Thymus (tissue), 11 donors: ENCODE results near the gene FAM3D. TPM values are rescaled to one million over a fixed set of nuclear protein-coding genes. Genes with fewer than 3 reads are reported as not detected.

Experiments
- DNase-seq, 9 donors: peaks; one replicate each; pipeline ENCODE4 v3.0.0-alpha.2; 2013; ENCODE audit warnings: low spot score in 9 of 9, low read depth in 6 of 9, missing footprints in 1 of 9
- H3K27ac ChIP-seq, 2 donors: one replicate each; pipeline ENCODE4 v1.5.1; 2013; ENCODE audit warnings: control low read depth in 1 of 2, low read depth in 1 of 2, low read length in 1 of 2, mild to moderate bottlenecking in 1 of 2, moderate library complexity in 1 of 2
- H3K27me3 ChIP-seq, 2 donors: one replicate each; pipeline ENCODE4 v1.5.1; 2013; ENCODE audit warnings: low read length in 1 of 2; ENCODE audit not compliant: control insufficient read depth in 2 of 2, insufficient read depth in 1 of 2
- H3K36me3 ChIP-seq, 2 donors: one replicate each; pipeline ENCODE4 v1.5.1; 2013; ENCODE audit warnings: low read length in 1 of 2, mild to moderate bottlenecking in 1 of 2, moderate library complexity in 1 of 2; ENCODE audit not compliant: control insufficient read depth in 2 of 2, insufficient read depth in 2 of 2
- H3K4me1 ChIP-seq, 2 donors: one replicate each; pipeline ENCODE4 v1.5.1; 2013; ENCODE audit warnings: low read length in 2 of 2; ENCODE audit not compliant: control insufficient read depth in 2 of 2, insufficient read depth in 2 of 2
- H3K4me3 ChIP-seq, 2 donors: one replicate each; pipeline ENCODE4 v1.5.1; 2013; ENCODE audit warnings: low read length in 2 of 2, control low read depth in 1 of 2, mild to moderate bottlenecking in 1 of 2
- H3K9me3 ChIP-seq, 2 donors: one replicate each; pipeline ENCODE4 v1.5.1; 2013; ENCODE audit warnings: low read length in 1 of 2, mild to moderate bottlenecking in 1 of 2; ENCODE audit not compliant: control insufficient read depth in 2 of 2, insufficient read depth in 1 of 2
- WGBS: extraction: QIAGEN DNeasy Blood & Tissue Kit; methylation state at CpG from one replicate; pipeline ENCODE4 v1.1.7; 2013; 5-methylcytosine and 5-hydroxymethylcytosine counted together
- polyA plus RNA-seq: library from polyadenylated mRNA; stranded (reverse); fragments of 200-250 nt; gene quantifications from one replicate; pipeline ENCODE4 v1.2.3, GENCODE V29; 2013
- total RNA-seq: library from RNA; stranded (reverse); fragments of 120-200 nt; gene quantifications from one replicate; pipeline ENCODE4 v1.2.4, GENCODE V29; 2013
- donor health status: healthy.

Gene FAM3D
- total and polyA plus RNA-seq, 2 donors, result 0.14 to 8.1 TPM

- H3K27me3 ChIP-seq, result no peaks in the 10 kb centered on the region
- no peaks in the 10 kb centered on the region for H3K9me3 ChIP-seq
- no peak overlapping the region for H3K4me3 ChIP-seq
- no peak for DNase-seq
- H3K36me3 ChIP-seq, result no peaks in the 10 kb centered on the region
- peaks cover 0 to 3% of the 10 kb centered on the region in 2 donors for H3K4me1 ChIP-seq
- H3K27ac ChIP-seq, result no peak overlapping the region
- 95% methylated on average over 4 of the region's 4 CpGs for WGBS
Observed at GRCh38 chr3:58622436-58622835, 44.1 kb downstream of the FAM3D start.

- Histone ChIP-seq H3K27ac (no peak overlapping the region), H3K9me3 (no peaks in the 10 kb centered on the region), H3K36me3 (no peaks in the 10 kb centered on the region), H3K27me3 (no peaks in the 10 kb centered on the region), H3K4me3 (no peak overlapping the region), H3K4me1 (peaks cover 0 to 3% of the 10 kb centered on the region in 2 donors)
- DNase-seq, result no peak
- WGBS, result 96% methylated on average over 6 of the region's 6 CpGs
Observed at GRCh38 chr3:58621086-58621830, 45.3 kb downstream of the FAM3D start.

DNA sequence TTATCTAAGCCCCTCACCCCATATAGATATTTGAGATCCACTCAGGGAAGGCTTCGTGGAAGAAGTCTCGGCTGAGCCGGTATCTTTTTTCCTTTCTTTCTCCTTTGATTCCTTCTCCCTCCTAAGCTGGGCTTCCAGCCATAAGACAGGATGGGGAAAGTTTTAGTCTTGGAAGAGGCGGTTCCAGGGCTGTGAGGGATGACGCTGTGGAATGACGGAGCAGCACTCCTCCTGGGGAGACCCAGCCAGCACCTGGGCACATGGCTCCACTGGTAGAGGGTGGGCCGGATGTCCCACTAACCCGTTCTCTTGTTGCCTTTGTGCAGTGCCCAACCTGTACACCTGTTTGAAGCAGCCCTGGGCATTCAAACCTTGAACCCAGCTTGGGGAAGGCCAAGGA lies 46.2 kb downstream of the FAM3D start:
- H3K36me3 ChIP-seq, result no peaks in the 10 kb centered on the region
- no peaks in the 10 kb centered on the region for H3K27me3 ChIP-seq
- DNase-seq, result no peak
- peaks cover 0 to 3% of the 10 kb centered on the region in 2 donors for H3K4me1 ChIP-seq
- WGBS, result 94% methylated on average over 8 of the region's 8 CpGs
- no peaks in the 10 kb centered on the region for H3K9me3 ChIP-seq
- H3K27ac ChIP-seq, result no peak overlapping the region
- no peak overlapping the region for H3K4me3 ChIP-seq

- WGBS, result 90% methylated on average over 8 of the region's 8 CpGs
- Histone ChIP-seq H3K4me1 (peaks cover 0 to 3% of the 10 kb centered on the region in 2 donors), H3K9me3 (no peaks in the 10 kb centered on the region), H3K27me3 (no peaks in the 10 kb centered on the region), H3K27ac (peak overlapping the region; percentile 62 to 73), H3K36me3 (no peaks in the 10 kb centered on the region), H3K4me3 (no peak overlapping the region)
- no peak for DNase-seq
Observed at GRCh38 chr3:58617338-58617761, 49.2 kb downstream of the FAM3D start.

GRCh38 chr3:58613236-58614132 lies 53.1 kb downstream of the FAM3D start:
- H3K27me3 ChIP-seq, result no peaks in the 10 kb centered on the region
- 95% methylated on average over 7 of the region's 7 CpGs for WGBS
- peaks cover 0 to 3% of the 10 kb centered on the region in 2 donors for H3K4me1 ChIP-seq
- no peaks in the 10 kb centered on the region for H3K36me3 ChIP-seq
- no peak overlapping the region for H3K27ac ChIP-seq
- H3K4me3 ChIP-seq, result no peak overlapping the region
- DNase-seq, result no peak
- H3K9me3 ChIP-seq, result no peaks in the 10 kb centered on the region

GRCh38 chr3:58612830-58613229 lies 53.7 kb downstream of the FAM3D start:
- Histone ChIP-seq H3K4me1 (peaks cover 0 to under 1% of the 10 kb centered on the region in 2 donors), H3K4me3 (no peak overlapping the region), H3K27me3 (no peaks in the 10 kb centered on the region), H3K9me3 (no peaks in the 10 kb centered on the region), H3K36me3 (no peaks in the 10 kb centered on the region), H3K27ac (no peak overlapping the region)
- 96% methylated on average over 9 of the region's 9 CpGs for WGBS
- DNase-seq, result no peak

- H3K4me3 ChIP-seq, result no peak overlapping the region
- no peaks in the 10 kb centered on the region for H3K4me1 ChIP-seq
- 87% methylated on average over 7 of the region's 7 CpGs for WGBS
- no peaks in the 10 kb centered on the region for H3K36me3 ChIP-seq
- H3K27me3 ChIP-seq, result no peaks in the 10 kb centered on the region
- no peak overlapping the region for H3K27ac ChIP-seq
- DNase-seq, result no peak
- no peaks in the 10 kb centered on the region for H3K9me3 ChIP-seq
Observed at GRCh38 chr3:58609990-58610389, 56.6 kb downstream of the FAM3D start.

GRCh38 chr3:58608648-58609047 lies 57.9 kb downstream of the FAM3D start:
- WGBS, result 87% methylated on average over 5 of the region's 5 CpGs
- H3K27me3 ChIP-seq, result no peaks in the 10 kb centered on the region

DNA sequence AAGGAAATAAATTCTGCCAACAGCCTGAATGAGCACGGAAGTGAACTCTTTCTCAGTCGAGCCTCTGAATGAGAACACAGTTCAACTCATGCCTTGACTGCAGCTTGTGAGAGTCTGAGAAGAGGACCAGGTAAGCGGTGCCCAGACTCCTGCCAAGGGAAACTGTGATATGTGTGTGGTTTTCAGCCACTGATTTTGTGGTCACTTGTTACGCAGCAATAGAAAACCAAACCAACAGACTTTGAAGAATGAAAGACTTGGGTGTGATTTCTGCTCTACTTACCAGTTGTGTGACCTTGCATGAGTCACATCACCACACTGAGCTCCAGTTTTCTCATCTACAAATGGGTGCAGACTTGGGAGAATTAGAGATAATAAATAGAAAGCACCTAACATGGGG lies 58.8 kb downstream of the FAM3D start:
- no peaks in the 10 kb centered on the region for H3K4me1 ChIP-seq
- no peak for DNase-seq
- no peak overlapping the region for H3K4me3 ChIP-seq
- WGBS, result 64% methylated on average over 4 of the region's 4 CpGs
- no peaks in the 10 kb centered on the region for H3K9me3 ChIP-seq
- H3K27me3 ChIP-seq, result peaks cover 0 to 3% of the 10 kb centered on the region in 2 donors
- no peaks in the 10 kb centered on the region for H3K36me3 ChIP-seq
- H3K27ac ChIP-seq, result no peak overlapping the region

More at GRCh38 chr3:58608648-58609047, 57.9 kb downstream of the FAM3D start:
- H3K9me3 ChIP-seq, result no peaks in the 10 kb centered on the region
- H3K27ac ChIP-seq, result no peak overlapping the region
- no peaks in the 10 kb centered on the region for H3K36me3 ChIP-seq
- H3K4me3 ChIP-seq, result no peak overlapping the region
- no peaks in the 10 kb centered on the region for H3K4me1 ChIP-seq
- DNase-seq, result no peak
